CD4-positive, alpha-beta T cell treated with Interleukin-6 for 4 hours (primary cell): ENCODE data around the gene SLC27A2.

Experiments
- DNase-seq: peaks from one replicate; pipeline ENCODE4 v3.0.0-alpha.2; 2020; ENCODE audit warnings: mixed read lengths

The SLC27A2 gene

GRCh38 chr15:50244959-50245624 lies 63.1 kb downstream of the SLC27A2 start:
- DNase-seq: no peak

GRCh38 chr15:50246631-50247030 lies 64.6 kb downstream of the SLC27A2 start:
- DNase-seq: no peak

- DNase-seq: peak; percentile 70
These were observed 66.0 kb downstream of the SLC27A2 start for GRCh38 chr15:50247819-50248655.

- no peak for DNase-seq
These were observed 67.1 kb downstream of the SLC27A2 start for GRCh38 chr15:50248994-50249582.

- DNase-seq: no peak
These were observed 67.7 kb downstream of the SLC27A2 start for GRCh38 chr15:50249704-50250103.

- no peak for DNase-seq
These were observed 68.9 kb downstream of the SLC27A2 start for GRCh38 chr15:50250760-50251394.

- no peak for DNase-seq
These were observed 69.7 kb downstream of the SLC27A2 start for GRCh38 chr15:50251638-50252182.

- no peak for DNase-seq
These were observed 70.6 kb downstream of the SLC27A2 start for GRCh38 chr15:50252556-50252955.

- DNase-seq: no peak
These were observed 74.4 kb downstream of the SLC27A2 start for GRCh38 chr15:50256188-50257041.

GRCh38 chr15:50257332-50257731 lies 75.3 kb downstream of the SLC27A2 start:
- DNase-seq: no peak

- no peak for DNase-seq
These were observed 75.9 kb downstream of the SLC27A2 start for GRCh38 chr15:50257924-50258323.

- no peak for DNase-seq
These were observed 77.3 kb downstream of the SLC27A2 start for GRCh38 chr15:50259276-50259675.

- no peak for DNase-seq
These were observed 79.0 kb downstream of the SLC27A2 start for GRCh38 chr15:50260969-50261496.

GRCh38 chr15:50261981-50262380 lies 80.0 kb downstream of the SLC27A2 start:
- DNase-seq: no peak

GRCh38 chr15:50262533-50262932 lies 80.5 kb downstream of the SLC27A2 start:
- peak; percentile 18 for DNase-seq

- DNase-seq: no peak
These were observed 83.6 kb downstream of the SLC27A2 start, which contains the start of gene HDC for GRCh38 chr15:50265620-50266019. Gene HDC, minus strand, starts transcription at chr15:50265726. Its CDS starts 103 bp downstream, at chr15:50265623.

GRCh38 chr15:50267577-50267976 lies 85.6 kb downstream of the SLC27A2 start:
- no peak for DNase-seq

GRCh38 chr15:50275091-50275490 lies 93.1 kb downstream of the SLC27A2 start:
- no peak for DNase-seq

GRCh38 chr15:50275908-50276307 lies 93.9 kb downstream of the SLC27A2 start:
- no peak for DNase-seq

- DNase-seq: no peak
These were observed 95.4 kb downstream of the SLC27A2 start for GRCh38 chr15:50277370-50277769.

GRCh38 chr15:50278496-50278895 lies 96.5 kb downstream of the SLC27A2 start:
- no peak for DNase-seq

GRCh38 chr15:50280271-50280670 lies 98.3 kb downstream of the SLC27A2 start:
- no peak for DNase-seq
